Karpas-422 (cell line): Measurements from ENCODE around the gene EPC2. TPM values are rescaled to one million over a fixed set of nuclear protein-coding genes. Genes with fewer than 3 reads are reported as not detected.

Experiments used
- DNase-seq: peaks from one replicate; pipeline ENCODE4 v3.0.0-alpha.2; 2015
- H2AFZ ChIP-seq: fragments of 200-600 bp; sonication (generic); 2 replicates; pipeline ENCODE4 v1.6.1; 2014; ENCODE audit warnings: antibody characterized with exemption, low read length, mixed read lengths
- H3K27ac ChIP-seq: fragments of 200-600 bp; sonication (generic); 2 replicates; pipeline ENCODE4 v1.5.1; 2014; ENCODE audit warnings: mild to moderate bottlenecking, low read length, moderate library complexity
- H3K27me3 ChIP-seq: fragments of 200-600 bp; sonication (generic); 2 replicates; pipeline ENCODE4 v1.6.1; 2014; ENCODE audit warnings: low read length, mixed read lengths
- H3K36me3 ChIP-seq: fragments of 200-600 bp; sonication (generic); 2 replicates; pipeline ENCODE4 v1.6.1; 2014; ENCODE audit warnings: low read length, mixed read lengths; ENCODE audit not compliant: insufficient read depth
- H3K4me1 ChIP-seq: fragments of 200-600 bp; sonication (generic); 2 replicates; pipeline ENCODE4 v1.6.1; 2014; ENCODE audit warnings: mild to moderate bottlenecking, low read length, mixed read lengths
- H3K4me2 ChIP-seq: fragments of 200-600 bp; sonication (generic); 2 replicates; pipeline ENCODE4 v1.6.1; 2014; ENCODE audit warnings: low read length, low read depth, mild to moderate bottlenecking; ENCODE audit not compliant: poor library complexity, severe bottlenecking
- H3K4me3 ChIP-seq: fragments of 200-600 bp; sonication (generic); 2 replicates; pipeline ENCODE4 v1.5.1; 2014; ENCODE audit warnings: mild to moderate bottlenecking, antibody characterized with exemption, low read length, mixed read lengths
- H3K79me2 ChIP-seq: fragments of 200-600 bp; sonication (generic); 2 replicates; pipeline ENCODE4 v1.6.1; 2014; ENCODE audit warnings: mild to moderate bottlenecking, low read length, mixed read lengths
- H3K9ac ChIP-seq: fragments of 200-600 bp; sonication (generic); 2 replicates; pipeline ENCODE4 v1.6.0; 2014; ENCODE audit warnings: low read length
- H3K9me2 ChIP-seq: fragments of 200-600 bp; sonication (generic), shearing (Covaris generic); replicated peaks from 2 replicates; pipeline ENCODE4 v1.6.0; 2014; ENCODE audit warnings: mild to moderate bottlenecking, low read length, moderate library complexity; ENCODE audit not compliant: insufficient read depth
- H3K9me3 ChIP-seq: fragments of 300-700, 200-600 bp; sonication (generic); 2 replicates; pipeline ENCODE4 v1.6.1; 2014; ENCODE audit warnings: low read length, mixed read lengths
- H4K20me1 ChIP-seq: fragments of 200-600 bp; sonication (generic); 2 replicates; pipeline ENCODE4 v1.6.1; 2014; ENCODE audit warnings: mild to moderate bottlenecking, antibody characterized with exemption, low read length, low read depth; ENCODE audit not compliant: insufficient read depth
- total RNA-seq: library from RNA; depleted of rRNA; stranded (reverse); fragments of >200 nt; shearing (Covaris generic); gene quantifications from 2 replicates; pipeline ENCODE4 v1.2.3, GENCODE V29; 2014; ENCODE audit warnings: low replicate concordance

EPC2 gene
- total RNA-seq, 1 experiment from 2014 or later, result 30.3 TPM

- DNase-seq, result no peak
- H4K20me1 ChIP-seq, result no peaks in the 10 kb centered on the region
- H3K4me1 ChIP-seq, result peaks cover 12% of the 10 kb centered on the region
- no peaks in the 10 kb centered on the region for H3K79me2 ChIP-seq
- no peaks in the 10 kb centered on the region for H3K36me3 ChIP-seq
- H3K4me3 ChIP-seq, result no peak overlapping the region
- no peaks in the 10 kb centered on the region for H3K9me3 ChIP-seq
- no peak overlapping the region for H3K9ac ChIP-seq
- no peaks in the 10 kb centered on the region for H3K27me3 ChIP-seq
- H3K9me2 ChIP-seq, result no peaks in the 10 kb centered on the region
- H3K27ac ChIP-seq, result no peak overlapping the region
- no peak overlapping the region for H3K4me2 ChIP-seq
- peak overlapping the region; percentile 74; the same call in 1 of the 2 replicates for H2AFZ ChIP-seq
These were observed 31.1 kb upstream of the EPC2 start for GRCh38 chr2:148613231-148614013.

GRCh38 chr2:148614014-148614321 is 30.6 kb upstream of the EPC2 start:
- Histone ChIP-seq H3K36me3 (no peaks in the 10 kb centered on the region), H2AFZ (peak overlapping the region; percentile 74; the same call in 1 of the 2 replicates), H3K9ac (no peak overlapping the region), H4K20me1 (no peaks in the 10 kb centered on the region), H3K79me2 (no peaks in the 10 kb centered on the region), H3K27me3 (no peaks in the 10 kb centered on the region), H3K4me1 (peaks cover 14% of the 10 kb centered on the region), H3K4me3 (no peak overlapping the region), H3K4me2 (no peak overlapping the region), H3K9me3 (no peaks in the 10 kb centered on the region), H3K27ac (no peak overlapping the region), H3K9me2 (no peaks in the 10 kb centered on the region)
- no peak for DNase-seq

GRCh38 chr2:148614322-148615049 is 30.1 kb upstream of the EPC2 start:
- no peaks in the 10 kb centered on the region for H3K9me3 ChIP-seq
- H3K36me3 ChIP-seq, result no peaks in the 10 kb centered on the region
- peak overlapping the region; percentile 8; the same call in 1 of the 2 replicates for H3K9ac ChIP-seq
- no peaks in the 10 kb centered on the region for H3K79me2 ChIP-seq
- no peak overlapping the region for H3K27ac ChIP-seq
- H3K9me2 ChIP-seq, result no peaks in the 10 kb centered on the region
- peak overlapping the region; percentile 74; the same call in 1 of the 2 replicates for H2AFZ ChIP-seq
- H4K20me1 ChIP-seq, result no peaks in the 10 kb centered on the region
- H3K27me3 ChIP-seq, result no peaks in the 10 kb centered on the region
- H3K4me1 ChIP-seq, result peaks cover 19% of the 10 kb centered on the region
- no peak overlapping the region for H3K4me3 ChIP-seq
- peak; percentile 59 for DNase-seq
- H3K4me2 ChIP-seq, result no peak overlapping the region

- Histone ChIP-seq H3K4me2 (no peak overlapping the region), H3K9ac (no peak overlapping the region), H3K36me3 (no peaks in the 10 kb centered on the region), H3K4me3 (no peak overlapping the region), H4K20me1 (no peaks in the 10 kb centered on the region), H2AFZ (no peak overlapping the region), H3K79me2 (no peaks in the 10 kb centered on the region), H3K27me3 (no peaks in the 10 kb centered on the region), H3K4me1 (peaks cover 25% of the 10 kb centered on the region), H3K9me2 (no peaks in the 10 kb centered on the region), H3K27ac (no peak overlapping the region), H3K9me3 (no peaks in the 10 kb centered on the region)
- DNase-seq, result no peak
These were observed 29.1 kb upstream of the EPC2 start for GRCh38 chr2:148615381-148615841.

GRCh38 chr2:148616662-148617061 is 27.9 kb upstream of the EPC2 start:
- H2AFZ ChIP-seq, result no peak overlapping the region

GRCh38 chr2:148617219-148617618 is 27.3 kb upstream of the EPC2 start:
- Histone ChIP-seq H3K27ac (no peak overlapping the region), H3K9me3 (no peaks in the 10 kb centered on the region), H3K9me2 (no peaks in the 10 kb centered on the region), H3K27me3 (no peaks in the 10 kb centered on the region), H2AFZ (no peak overlapping the region), H3K79me2 (no peaks in the 10 kb centered on the region), H3K9ac (no peak overlapping the region), H3K4me3 (no peak overlapping the region), H3K36me3 (no peaks in the 10 kb centered on the region), H3K4me1 (peaks cover 25% of the 10 kb centered on the region), H4K20me1 (no peaks in the 10 kb centered on the region), H3K4me2 (no peak overlapping the region)
- DNase-seq, result no peak

More at GRCh38 chr2:148616662-148617061, 27.9 kb upstream of the EPC2 start:
- Histone ChIP-seq H4K20me1 (no peaks in the 10 kb centered on the region), H3K4me1 (peaks cover 25% of the 10 kb centered on the region), H3K4me2 (no peak overlapping the region), H3K27me3 (no peaks in the 10 kb centered on the region), H3K27ac (no peak overlapping the region), H3K9ac (no peak overlapping the region), H3K9me3 (no peaks in the 10 kb centered on the region), H3K79me2 (no peaks in the 10 kb centered on the region), H3K36me3 (no peaks in the 10 kb centered on the region), H3K4me3 (no peak overlapping the region), H3K9me2 (no peaks in the 10 kb centered on the region)
- no peak for DNase-seq

- Histone ChIP-seq H3K4me1 (peaks cover 16% of the 10 kb centered on the region), H3K27ac (peak overlapping the region; percentile 41; the same call in 1 of the 2 replicates), H4K20me1 (no peaks in the 10 kb centered on the region), H3K79me2 (no peaks in the 10 kb centered on the region), H3K4me3 (0 out of 2 replicates have a peak overlapping the region, but pooled peaks have one; percentile 11), H2AFZ (peak overlapping the region; percentile 71), H3K9me3 (no peaks in the 10 kb centered on the region), H3K9ac (no peak overlapping the region), H3K27me3 (no peaks in the 10 kb centered on the region), H3K36me3 (no peaks in the 10 kb centered on the region), H3K9me2 (no peaks in the 10 kb centered on the region), H3K4me2 (peak overlapping the region; percentile 47)
- peak; percentile 70 for DNase-seq
These were observed 24.9 kb upstream of the EPC2 start for GRCh38 chr2:148619560-148620195.

GRCh38 chr2:148622366-148622765 is 22.2 kb upstream of the EPC2 start:
- no peak overlapping the region for H3K9ac ChIP-seq
- H3K4me1 ChIP-seq, result peaks cover 13% of the 10 kb centered on the region
- no peaks in the 10 kb centered on the region for H3K27me3 ChIP-seq
- H4K20me1 ChIP-seq, result no peaks in the 10 kb centered on the region
- no peak overlapping the region for H3K27ac ChIP-seq
- no peak for DNase-seq
- no peak overlapping the region for H2AFZ ChIP-seq
- no peak overlapping the region for H3K4me3 ChIP-seq
- no peaks in the 10 kb centered on the region for H3K9me2 ChIP-seq
- H3K79me2 ChIP-seq, result no peaks in the 10 kb centered on the region
- no peak overlapping the region for H3K4me2 ChIP-seq
- H3K36me3 ChIP-seq, result no peaks in the 10 kb centered on the region
- H3K9me3 ChIP-seq, result no peaks in the 10 kb centered on the region
